ENCODE data around the gene ZFP69.

The ZFP69 gene

DNA sequence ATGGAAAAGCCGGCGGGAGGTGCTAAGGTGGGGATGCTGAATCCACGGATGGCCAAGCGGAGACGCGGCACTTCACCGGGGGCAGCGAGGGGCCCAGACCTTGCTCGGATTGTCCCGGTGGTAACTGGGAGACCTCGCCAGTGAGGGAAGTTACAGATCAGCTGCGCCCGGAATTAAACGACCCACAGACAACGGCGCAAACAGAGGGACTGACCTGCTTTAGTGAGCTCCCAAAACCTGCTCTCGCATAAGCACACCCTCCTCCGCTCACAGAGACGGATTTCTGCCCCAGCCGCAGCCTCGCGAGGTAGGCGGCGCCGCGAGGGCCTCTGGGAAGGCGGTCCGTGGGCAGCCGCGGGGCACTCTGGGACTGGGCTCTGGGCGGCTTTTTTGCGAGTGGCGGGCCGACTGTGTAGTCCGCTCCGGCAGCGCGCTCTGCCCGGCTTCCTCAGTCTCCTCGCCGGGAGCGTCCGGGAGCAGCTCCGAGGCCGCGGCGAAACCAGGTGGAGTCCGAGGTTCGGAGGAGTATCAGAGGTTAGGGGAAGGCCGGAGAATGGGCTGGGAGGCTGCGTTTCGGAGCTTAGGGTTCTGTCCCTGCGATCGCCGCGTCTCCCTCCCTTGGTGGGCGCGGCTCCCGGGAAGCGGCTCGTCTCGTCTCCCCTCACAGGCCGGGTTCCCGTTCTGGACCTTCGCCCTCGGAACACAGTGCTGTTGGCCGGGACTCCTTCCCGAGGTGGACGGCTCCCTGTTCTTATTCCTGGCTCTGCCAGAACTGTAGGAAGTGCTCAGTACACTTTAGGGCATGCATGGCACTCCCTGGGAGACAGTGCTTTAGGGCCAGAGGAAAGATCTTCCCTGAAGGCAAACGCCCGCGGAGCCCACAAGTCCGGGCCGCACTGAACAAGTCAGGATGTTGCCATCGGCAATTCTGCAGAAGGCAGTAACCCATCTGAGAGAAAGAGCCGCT lies 31.6 kb downstream of the ZFP69 start, which contains the start of gene EXO5:
Gene EXO5, plus strand, starts transcription at position 393 of the 967 bp plus-strand sequence. CDS start 5,778 bp downstream, outside the sequence.
- DNase-seq (ENCODE audit: low read depth in 3 of 3), result peak; percentile 75

DNA sequence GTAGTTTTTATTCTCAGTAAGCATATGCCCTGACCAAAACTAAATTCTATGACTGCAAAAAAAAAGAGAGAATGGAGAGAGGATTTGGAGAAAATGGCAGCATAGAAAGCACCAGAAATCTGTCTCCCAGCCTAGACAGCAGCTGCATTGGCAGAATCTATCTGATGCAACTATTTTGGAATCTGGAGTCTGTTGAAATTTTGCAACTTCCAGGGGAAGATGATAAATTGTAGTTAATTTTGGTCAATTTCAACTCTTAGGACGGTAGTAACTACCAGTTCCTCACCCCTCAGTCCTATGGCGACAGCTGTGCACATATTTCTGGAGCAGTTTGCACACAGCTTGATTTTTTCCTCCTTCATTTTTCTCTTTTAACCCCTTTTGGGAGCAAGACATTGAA lies 42.4 kb downstream of the ZFP69 start:
- DNase-seq (ENCODE audit: low read depth in 3 of 3), result no peak

DNA sequence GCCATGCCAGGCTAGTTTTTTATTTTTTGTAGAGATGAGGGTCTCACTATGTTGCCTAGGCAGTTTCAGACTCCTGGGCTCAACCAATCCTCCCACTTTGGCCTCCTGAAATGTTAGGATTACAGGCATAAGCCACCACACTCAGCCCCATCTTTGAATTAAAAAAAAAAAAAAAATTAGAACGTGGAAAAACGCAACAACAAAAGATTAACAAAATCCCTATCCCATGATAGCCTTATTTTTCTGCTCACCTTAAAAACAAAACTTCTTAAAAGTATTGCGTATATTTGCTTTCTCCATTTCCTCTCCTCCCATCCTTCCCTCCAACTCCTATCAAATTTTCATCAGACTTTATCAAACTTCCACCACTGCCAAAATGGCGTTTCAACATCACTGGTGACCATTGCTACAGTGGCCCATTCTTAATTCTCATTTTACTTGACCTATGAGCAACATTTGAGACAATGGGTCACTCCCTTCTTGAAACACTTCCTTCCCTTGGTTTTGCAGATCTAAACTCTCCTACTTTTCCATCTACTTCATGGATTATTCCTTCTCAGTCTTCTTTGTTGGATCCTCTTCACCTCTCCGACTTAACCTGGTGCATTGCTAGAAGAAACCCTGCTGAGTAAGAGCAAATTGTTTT lies 53.8 kb downstream of the ZFP69 start:
- DNase-seq (ENCODE audit: low read depth in 3 of 3), result no peak

GRCh38 chr1:40531381-40532061 lies 54.4 kb downstream of the ZFP69 start, which contains the start of gene ZNF684:
Gene ZNF684, plus strand, starts transcription at chr1:40531637. Its CDS starts 1,530 bp downstream, at chr1:40533167.
- peak; percentile 56 to 76 (median 69) for DNase-seq (ENCODE audit: low read depth in 3 of 3)

DNA sequence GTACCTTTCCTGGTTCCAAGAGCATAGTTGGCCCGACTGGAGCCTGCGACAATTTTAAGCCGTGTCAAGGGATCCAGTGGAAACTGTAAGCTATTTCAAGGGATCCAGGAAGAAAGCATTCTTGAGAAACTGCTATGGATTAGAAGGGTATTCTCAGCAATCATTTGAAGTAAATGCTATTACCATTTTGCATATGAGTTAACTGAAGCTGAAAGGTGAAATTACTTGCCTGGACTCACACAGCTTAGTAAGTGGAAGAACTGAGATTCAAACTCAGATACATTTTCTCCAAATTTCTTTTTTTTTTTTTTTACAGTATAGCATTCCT lies 54.9 kb downstream of the ZFP69 start:
- no peak for DNase-seq (ENCODE audit: low read depth in 3 of 3)

DNA sequence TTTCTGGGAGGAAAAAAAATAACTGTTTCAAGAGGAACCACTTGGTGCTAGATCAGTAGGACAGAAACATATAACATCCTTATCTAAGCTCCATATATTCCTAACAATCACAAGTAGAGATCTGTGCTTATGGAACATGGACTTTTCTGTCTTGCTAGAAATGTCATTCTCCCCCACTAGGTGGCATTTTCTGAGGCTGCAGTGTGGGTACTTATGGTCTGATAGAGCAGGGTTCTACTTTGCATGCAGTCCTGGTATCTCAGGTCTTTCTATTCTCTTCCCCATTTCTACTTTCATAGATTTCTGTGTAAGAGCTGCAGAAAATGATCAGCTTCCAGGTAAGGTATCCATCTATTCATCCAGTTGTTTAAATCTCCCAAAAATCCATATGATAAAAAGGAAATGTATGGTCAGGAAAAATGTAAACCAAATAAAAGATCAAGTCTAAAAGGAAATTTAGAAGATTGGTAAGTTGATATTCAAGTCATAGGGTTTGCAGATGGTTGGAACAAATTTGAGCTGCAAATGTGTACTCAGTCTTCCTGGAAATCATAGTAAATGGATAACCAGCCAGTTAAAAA lies 55.8 kb downstream of the ZFP69 start:
- DNase-seq (ENCODE audit: low read depth in 3 of 3), result no peak

GRCh38 chr1:40534589-40534988 lies 57.5 kb downstream of the ZFP69 start:
- DNase-seq (ENCODE audit: low read depth in 3 of 3), result no peak

- DNase-seq (ENCODE audit: low read depth in 3 of 3), result no peak
Measured at GRCh38 chr1:40535732-40536131, 58.6 kb downstream of the ZFP69 start.

DNA sequence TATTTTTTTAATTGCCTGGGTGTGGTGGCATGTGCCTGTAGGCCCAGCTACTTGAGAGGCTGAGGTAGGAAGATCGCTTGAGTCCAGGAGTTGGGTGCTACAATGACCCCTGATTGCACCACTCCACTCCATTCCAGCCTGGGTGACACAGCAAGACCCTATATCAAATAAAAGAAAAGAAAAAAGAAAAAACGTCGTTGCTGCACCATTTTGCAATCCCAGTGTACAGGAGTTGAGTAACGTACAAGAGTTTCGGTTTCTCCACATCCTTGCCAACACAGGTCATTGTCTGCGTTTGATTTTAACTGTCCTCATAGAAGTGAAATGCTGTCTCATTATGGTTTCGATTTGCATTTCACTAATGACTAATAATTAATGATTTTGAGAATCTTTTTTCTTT lies 62.2 kb downstream of the ZFP69 start:
- no peak for DNase-seq (ENCODE audit: low read depth in 3 of 3)

Data from stimulated activated CD4-positive, alpha-beta T cell treated with anti-CD3 and anti-CD28 coated beads, TNF-alpha, amount 100 ng/mL, for 4 hours (primary cell).